Measurements from ENCODE around the gene FUT2. TPM values are rescaled to one million over a fixed set of nuclear protein-coding genes. Genes with fewer than 3 reads are reported as not detected.
A peak's percentile ranks its signal among the peaks of the same experiment; 100 is the strongest.

The FUT2 gene
- total RNA-seq, 1 donor from 2014 or later = not detected

GRCh38 chr19:48660852-48661710 is 34.7 kb upstream of the FUT2 start:
- no peaks in the 10 kb centered on the region for H3K9me3 ChIP-seq
- TF ChIP-seq CTCF (IDR thresholded peaks at IDR 0.05) = no peak
- no peaks in the 10 kb centered on the region for H3K4me1 ChIP-seq
- DNase-seq (ENCODE audit: low spot score in 2 of 2) = peak; percentile 73 to 93
- no peaks in the 10 kb centered on the region for H3K27me3 ChIP-seq
- peak overlapping the region in 1 of 2 donors; percentile 50 for H3K27ac ChIP-seq
- intact Hi-C loops (cut with DNase I) = no loop called here
- H3K4me3 ChIP-seq = no peak overlapping the region
- no peaks in the 10 kb centered on the region for H3K36me3 ChIP-seq

GRCh38 chr19:48661711-48662090 is 34.1 kb upstream of the FUT2 start:
- Histone ChIP-seq H3K9me3 (no peaks in the 10 kb centered on the region), H3K27me3 (no peaks in the 10 kb centered on the region), H3K4me1 (no peaks in the 10 kb centered on the region), H3K36me3 (no peaks in the 10 kb centered on the region), H3K27ac (no peak overlapping the region), H3K4me3 (no peak overlapping the region)
- intact Hi-C loops (cut with DNase I) = no loop called here
- no peak for DNase-seq (ENCODE audit: low spot score in 2 of 2)
- TF ChIP-seq CTCF (IDR thresholded peaks at IDR 0.05) = no peak

GRCh38 chr19:48663667-48664066 is 32.1 kb upstream of the FUT2 start:
- Histone ChIP-seq H3K36me3 (no peaks in the 10 kb centered on the region), H3K4me3 (no peak overlapping the region), H3K27ac (no peak overlapping the region), H3K27me3 (no peaks in the 10 kb centered on the region), H3K4me1 (no peaks in the 10 kb centered on the region), H3K9me3 (no peaks in the 10 kb centered on the region)
- intact Hi-C loops (cut with DNase I) = no loop called here
- no peak for TF ChIP-seq CTCF (IDR thresholded peaks at IDR 0.05)
- DNase-seq (ENCODE audit: low spot score in 2 of 2) = no peak

- DNase-seq (ENCODE audit: low spot score in 2 of 2) = no peak
- H3K4me1 ChIP-seq = no peaks in the 10 kb centered on the region
- H3K9me3 ChIP-seq = no peaks in the 10 kb centered on the region
- intact Hi-C loops (cut with DNase I) = no loop called here
- no peak for TF ChIP-seq CTCF (IDR thresholded peaks at IDR 0.05)
- H3K27me3 ChIP-seq = no peaks in the 10 kb centered on the region
- no peak overlapping the region for H3K4me3 ChIP-seq
- no peak overlapping the region for H3K27ac ChIP-seq
- H3K36me3 ChIP-seq = no peaks in the 10 kb centered on the region
Measured at GRCh38 chr19:48664476-48664875, 31.3 kb upstream of the FUT2 start.

GRCh38 chr19:48665786-48666185 is 30.0 kb upstream of the FUT2 start:
- DNase-seq (ENCODE audit: low spot score in 2 of 2) = no peak
- H3K36me3 ChIP-seq = no peaks in the 10 kb centered on the region
- intact Hi-C loops (cut with DNase I) = no loop called here
- no peak for TF ChIP-seq CTCF (IDR thresholded peaks at IDR 0.05)
- H3K4me3 ChIP-seq = no peak overlapping the region
- H3K9me3 ChIP-seq = no peaks in the 10 kb centered on the region
- H3K4me1 ChIP-seq = no peaks in the 10 kb centered on the region
- no peaks in the 10 kb centered on the region for H3K27me3 ChIP-seq
- H3K27ac ChIP-seq = no peak overlapping the region
